ENCODE data around the gene TNS3.

Gene TNS3

GRCh38 chr7:47461746-47462145, 120.2 kb downstream of the TNS3 start:
- no peak overlapping the region for H2BK120ac ChIP-seq (ENCODE audit: low read depth, low read length)
- 94% methylated on average over 4 of the region's 4 CpGs for WGBS
- no peak overlapping the region for H3K18ac ChIP-seq (ENCODE audit: low read depth in 1 of 2, low read length in 2 of 2)

GRCh38 chr7:47461161-47461560, 120.8 kb downstream of the TNS3 start:
- H4K8ac ChIP-seq (ENCODE audit: low read length): peak overlapping the region; percentile 31
- H3K27ac ChIP-seq (ENCODE audit: low read length, poor library complexity, severe bottlenecking): no peak overlapping the region
- no peak overlapping the region for H3K18ac ChIP-seq (ENCODE audit: low read depth in 1 of 2, low read length in 2 of 2)
- no peak overlapping the region for H2BK12ac ChIP-seq (ENCODE audit: low read length in 2 of 2)
- no peak overlapping the region for H3K23ac ChIP-seq (ENCODE audit: low read length in 2 of 2)
- H2AFZ ChIP-seq (ENCODE audit: low read depth, low read length): no peak overlapping the region
- H2BK5ac ChIP-seq (ENCODE audit: low read depth, low read length, poor library complexity, severe bottlenecking): no peak overlapping the region
- 94% methylated on average over 4 of the region's 4 CpGs for WGBS
- no peaks in the 10 kb centered on the region for H3K9me3 ChIP-seq (ENCODE audit: control insufficient read depth, low read length)
- no peak overlapping the region for H2AK5ac ChIP-seq (ENCODE audit: low read length, severe bottlenecking)
- peaks cover 0 to 16% of the 10 kb centered on the region in 2 experiments for H3K27me3 ChIP-seq (ENCODE audit: control insufficient read depth in 1 of 2, insufficient read depth in 1 of 2, low read length in 2 of 2)
- H4K91ac ChIP-seq (ENCODE audit: low read length): no peak overlapping the region
- H3K4ac ChIP-seq (ENCODE audit: low read depth in 1 of 2, low read length in 2 of 2): peak overlapping the region in 1 of 2 experiments; percentile 24
- no peak overlapping the region for H3K4me2 ChIP-seq (ENCODE audit: low read length, poor library complexity, severe bottlenecking)
- no peak overlapping the region for H2BK120ac ChIP-seq (ENCODE audit: low read depth, low read length)
- H3K79me1 ChIP-seq (replicated peaks; ENCODE audit: low read length, poor library complexity, severe bottlenecking): peaks cover 37% of the 10 kb centered on the region
- no peak overlapping the region for H3K4me3 ChIP-seq (ENCODE audit: insufficient read depth in 1 of 2, low read depth in 1 of 2, low read length in 2 of 2)
- H2BK15ac ChIP-seq (ENCODE audit: low read depth, poor library complexity, severe bottlenecking): no peak overlapping the region
- H3K9ac ChIP-seq (ENCODE audit: low read length): no peak overlapping the region
- DNase-seq: peak; percentile 54
- peaks cover 0 to 11% of the 10 kb centered on the region in 2 experiments for H3K36me3 ChIP-seq (ENCODE audit: control insufficient read depth in 1 of 2, insufficient read depth in 2 of 2, low read depth in 1 of 2, low read length in 2 of 2)
- no peak overlapping the region for H3K14ac ChIP-seq (ENCODE audit: low read length in 2 of 2)
- peaks cover 16% of the 10 kb centered on the region for H3K4me1 ChIP-seq (ENCODE audit: control insufficient read depth, insufficient read depth, low read depth, low read length)

More at GRCh38 chr7:47461746-47462145, 120.2 kb downstream of the TNS3 start:
- H3K27ac ChIP-seq (ENCODE audit: low read length, poor library complexity, severe bottlenecking): no peak overlapping the region
- peaks cover 34% of the 10 kb centered on the region for H3K79me1 ChIP-seq (replicated peaks; ENCODE audit: low read length, poor library complexity, severe bottlenecking)
- no peak overlapping the region for H3K9ac ChIP-seq (ENCODE audit: low read length)
- H2AK5ac ChIP-seq (ENCODE audit: low read length, severe bottlenecking): no peak overlapping the region
- H2AFZ ChIP-seq (ENCODE audit: low read depth, low read length): no peak overlapping the region
- no peak overlapping the region for H4K8ac ChIP-seq (ENCODE audit: low read length)
- H3K4me2 ChIP-seq (ENCODE audit: low read length, poor library complexity, severe bottlenecking): no peak overlapping the region
- no peak overlapping the region for H2BK12ac ChIP-seq (ENCODE audit: low read length in 2 of 2)
- H3K23ac ChIP-seq (ENCODE audit: low read length in 2 of 2): no peak overlapping the region
- no peaks in the 10 kb centered on the region for H3K9me3 ChIP-seq (ENCODE audit: control insufficient read depth, low read length)
- H3K4me1 ChIP-seq (ENCODE audit: control insufficient read depth, insufficient read depth, low read depth, low read length): peaks cover 14% of the 10 kb centered on the region
- H3K4ac ChIP-seq (ENCODE audit: low read depth in 1 of 2, low read length in 2 of 2): no peak overlapping the region
- no peak overlapping the region for H2BK5ac ChIP-seq (ENCODE audit: low read depth, low read length, poor library complexity, severe bottlenecking)
- H3K27me3 ChIP-seq (ENCODE audit: control insufficient read depth in 1 of 2, insufficient read depth in 1 of 2, low read length in 2 of 2): peaks cover 0 to 16% of the 10 kb centered on the region in 2 experiments
- H3K14ac ChIP-seq (ENCODE audit: low read length in 2 of 2): no peak overlapping the region
- no peak overlapping the region for H3K4me3 ChIP-seq (ENCODE audit: insufficient read depth in 1 of 2, low read depth in 1 of 2, low read length in 2 of 2)
- peaks cover 0 to 7% of the 10 kb centered on the region in 2 experiments for H3K36me3 ChIP-seq (ENCODE audit: control insufficient read depth in 1 of 2, insufficient read depth in 2 of 2, low read depth in 1 of 2, low read length in 2 of 2)
- no peak overlapping the region for H2BK15ac ChIP-seq (ENCODE audit: low read depth, poor library complexity, severe bottlenecking)
- H4K91ac ChIP-seq (ENCODE audit: low read length): no peak overlapping the region
- DNase-seq: no peak

- H3K4me2 ChIP-seq (ENCODE audit: low read length, poor library complexity, severe bottlenecking): no peak overlapping the region
- no peak overlapping the region for H3K9ac ChIP-seq (ENCODE audit: low read length)
- H3K36me3 ChIP-seq (ENCODE audit: control insufficient read depth in 1 of 2, insufficient read depth in 2 of 2, low read depth in 1 of 2, low read length in 2 of 2): peaks cover 0 to 18% of the 10 kb centered on the region in 2 experiments
- 89% methylated on average over 8 of the region's 11 CpGs for WGBS
- H3K9me3 ChIP-seq (ENCODE audit: control insufficient read depth, low read length): no peaks in the 10 kb centered on the region
- peak overlapping the region in 1 of 2 experiments; percentile 25 for H3K18ac ChIP-seq (ENCODE audit: low read depth in 1 of 2, low read length in 2 of 2)
- peaks cover 0 to 16% of the 10 kb centered on the region in 2 experiments for H3K27me3 ChIP-seq (ENCODE audit: control insufficient read depth in 1 of 2, insufficient read depth in 1 of 2, low read length in 2 of 2)
- no peak for DNase-seq
- no peak overlapping the region for H3K4ac ChIP-seq (ENCODE audit: low read depth in 1 of 2, low read length in 2 of 2)
- H4K8ac ChIP-seq (ENCODE audit: low read length): no peak overlapping the region
- H3K14ac ChIP-seq (ENCODE audit: low read length in 2 of 2): no peak overlapping the region
- H2AFZ ChIP-seq (ENCODE audit: low read depth, low read length): no peak overlapping the region
- H3K79me1 ChIP-seq (replicated peaks; ENCODE audit: low read length, poor library complexity, severe bottlenecking): peaks cover 44% of the 10 kb centered on the region
- no peak overlapping the region for H3K23ac ChIP-seq (ENCODE audit: low read length in 2 of 2)
- no peak overlapping the region for H2AK5ac ChIP-seq (ENCODE audit: low read length, severe bottlenecking)
- H3K4me1 ChIP-seq (ENCODE audit: control insufficient read depth, insufficient read depth, low read depth, low read length): peaks cover 19% of the 10 kb centered on the region
- no peak overlapping the region for H2BK5ac ChIP-seq (ENCODE audit: low read depth, low read length, poor library complexity, severe bottlenecking)
- no peak overlapping the region for H3K27ac ChIP-seq (ENCODE audit: low read length, poor library complexity, severe bottlenecking)
- H2BK12ac ChIP-seq (ENCODE audit: low read length in 2 of 2): peak overlapping the region in 1 of 2 experiments; percentile 45
- H3K4me3 ChIP-seq (ENCODE audit: insufficient read depth in 1 of 2, low read depth in 1 of 2, low read length in 2 of 2): no peak overlapping the region
- no peak overlapping the region for H2BK15ac ChIP-seq (ENCODE audit: low read depth, poor library complexity, severe bottlenecking)
- no peak overlapping the region for H2BK120ac ChIP-seq (ENCODE audit: low read depth, low read length)
- H4K91ac ChIP-seq (ENCODE audit: low read length): no peak overlapping the region
Observed at GRCh38 chr7:47460251-47460989, 121.5 kb downstream of the TNS3 start.

- Histone ChIP-seq H3K27me3 (ENCODE audit: control insufficient read depth in 1 of 2, insufficient read depth in 1 of 2, low read length in 2 of 2) (peaks cover 0 to 14% of the 10 kb centered on the region in 2 experiments), H2BK5ac (ENCODE audit: low read depth, low read length, poor library complexity, severe bottlenecking) (no peak overlapping the region), H2AFZ (ENCODE audit: low read depth, low read length) (no peak overlapping the region), H2BK15ac (ENCODE audit: low read depth, poor library complexity, severe bottlenecking) (peak overlapping the region; percentile 41), H3K18ac (ENCODE audit: low read depth in 1 of 2, low read length in 2 of 2) (peak overlapping the region; percentile 33 to 42), H3K27ac (ENCODE audit: low read length, poor library complexity, severe bottlenecking) (no peak overlapping the region), H3K36me3 (ENCODE audit: control insufficient read depth in 1 of 2, insufficient read depth in 2 of 2, low read depth in 1 of 2, low read length in 2 of 2) (peaks cover 0 to 19% of the 10 kb centered on the region in 2 experiments), H3K23ac (ENCODE audit: low read length in 2 of 2) (no peak overlapping the region), H3K4me2 (ENCODE audit: low read length, poor library complexity, severe bottlenecking) (no peak overlapping the region), H3K9me3 (ENCODE audit: control insufficient read depth, low read length) (no peaks in the 10 kb centered on the region), H2BK12ac (ENCODE audit: low read length in 2 of 2) (peak overlapping the region in 1 of 2 experiments; percentile 85), H4K8ac (ENCODE audit: low read length) (no peak overlapping the region), H3K4me1 (ENCODE audit: control insufficient read depth, insufficient read depth, low read depth, low read length) (peaks cover 31% of the 10 kb centered on the region), H3K9ac (ENCODE audit: low read length) (no peak overlapping the region), H3K14ac (ENCODE audit: low read length in 2 of 2) (peak overlapping the region in 1 of 2 experiments; percentile 85), H2AK5ac (ENCODE audit: low read length, severe bottlenecking) (peak overlapping the region; percentile 80), H4K91ac (ENCODE audit: low read length) (peak overlapping the region; percentile 74), H3K4me3 (ENCODE audit: insufficient read depth in 1 of 2, low read depth in 1 of 2, low read length in 2 of 2) (no peak overlapping the region), H3K79me1 (replicated peaks; ENCODE audit: low read length, poor library complexity, severe bottlenecking) (peaks cover 43% of the 10 kb centered on the region), H2BK120ac (ENCODE audit: low read depth, low read length) (no peak overlapping the region), H3K4ac (ENCODE audit: low read depth in 1 of 2, low read length in 2 of 2) (peak overlapping the region; percentile 40 to 76)
- WGBS: 93% methylated on average over 5 of the region's 5 CpGs
- no peak for DNase-seq
Observed at GRCh38 chr7:47458486-47458885, 123.4 kb downstream of the TNS3 start.

All from mesenchymal stem cell (in vitro differentiated cells and primary cell).